Loucy (cell line): ENCODE data around the gene ISG20L2.

Experiments
- CTCF ChIP-seq: fragments of 200-600 bp; sonication (generic); conservative IDR thresholded peaks from 2 replicates; pipeline ENCODE4 v1.5.1; 2014; ENCODE audit warnings: mild to moderate bottlenecking, antibody characterized with exemption, low read length
- EZH2phosphoT487 ChIP-seq: fragments of 200-600 bp; IDR thresholded peaks from 2 replicates; pipeline ENCODE4 v1.6.1; 2018; ENCODE audit warnings: antibody characterized with exemption, mild to moderate bottlenecking, moderate library complexity, borderline replicate concordance

GRCh38 chr1:156742017-156742416 lies 13.5 kb upstream of the ISG20L2 start:
- TF ChIP-seq CTCF (no peak), EZH2phosphoT487 (no peak)
